ENCODE results near the gene RNF150.
"Not testable (repeated sequence)": the region's sequence is repeated elsewhere in the genome, so short reads cannot be mapped to it uniquely, and the experiment has no call there.

The RNF150 gene

GRCh38 chr4:141169391-141169790 is 36.1 kb upstream of the RNF150 start:
- ATAC-seq, result no peak
- TF ChIP-seq RARB (CRISPR knock-in tag; IDR thresholded peaks at IDR 0.05) (no peak), SNAI2 (CRISPR knock-in tag; IDR thresholded peaks at IDR 0.05) (no peak), TSHZ2 (CRISPR knock-in tag; IDR thresholded peaks at IDR 0.05) (no peak), ZFP30 (CRISPR knock-in tag; IDR thresholded peaks at IDR 0.05) (no peak), OSR1 (CRISPR knock-in tag; IDR thresholded peaks at IDR 0.05) (no peak), POU6F1 (CRISPR knock-in tag; IDR thresholded peaks at IDR 0.05; ENCODE audit: borderline replicate concordance, low read depth) (no peak), CSDC2 (CRISPR knock-in tag; IDR thresholded peaks at IDR 0.05) (no peak), PPARA (CRISPR knock-in tag; IDR thresholded peaks at IDR 0.05; ENCODE audit: borderline replicate concordance) (no peak), ZFP3 (CRISPR knock-in tag; IDR thresholded peaks at IDR 0.05) (no peak), ISL1 (CRISPR knock-in tag; IDR thresholded peaks at IDR 0.05) (no peak), ZNF8 (CRISPR knock-in tag; IDR thresholded peaks at IDR 0.05) (no peak), ESRRG (CRISPR knock-in tag; IDR thresholded peaks at IDR 0.05) (no peak), BACH2 (CRISPR knock-in tag; IDR thresholded peaks at IDR 0.05; ENCODE audit: borderline replicate concordance) (no peak), CREB5 (CRISPR knock-in tag; IDR thresholded peaks at IDR 0.05; ENCODE audit: low read depth) (no peak)

- not testable (repeated sequence) for ATAC-seq
Measured at GRCh38 chr4:141165001-141165400, 31.7 kb upstream of the RNF150 start.

GRCh38 chr4:141159027-141159426 is 25.8 kb upstream of the RNF150 start:
- ATAC-seq, result no peak
- no peak for TF ChIP-seq TOX (CRISPR knock-in tag; IDR thresholded peaks at IDR 0.05; ENCODE audit: borderline replicate concordance)
- no peak for TF ChIP-seq ESRRG (CRISPR knock-in tag; IDR thresholded peaks at IDR 0.05)
- no peak for TF ChIP-seq TCF4 (CRISPR knock-in tag; IDR thresholded peaks at IDR 0.05; ENCODE audit: borderline replicate concordance)
- TF ChIP-seq ISL1 (CRISPR knock-in tag; IDR thresholded peaks at IDR 0.05), result no peak
- TF ChIP-seq POU6F1 (CRISPR knock-in tag; IDR thresholded peaks at IDR 0.05; ENCODE audit: borderline replicate concordance, low read depth), result no peak
- no peak for TF ChIP-seq RARB (CRISPR knock-in tag; IDR thresholded peaks at IDR 0.05)
- no peak for TF ChIP-seq GLIS3 (CRISPR knock-in tag; IDR thresholded peaks at IDR 0.05)
- TF ChIP-seq ARNTL (CRISPR knock-in tag; IDR thresholded peaks at IDR 0.05; ENCODE audit: borderline replicate concordance, low read depth), result no peak

GRCh38 chr4:141158219-141158618 is 24.9 kb upstream of the RNF150 start:
- peak; percentile 61 for ATAC-seq
- TF ChIP-seq PPARA (CRISPR knock-in tag; IDR thresholded peaks at IDR 0.05; ENCODE audit: borderline replicate concordance), result no peak
- TF ChIP-seq GLIS3 (CRISPR knock-in tag; IDR thresholded peaks at IDR 0.05), result no peak
- no peak for TF ChIP-seq TSHZ2 (CRISPR knock-in tag; IDR thresholded peaks at IDR 0.05)
- no peak for TF ChIP-seq TOX (CRISPR knock-in tag; IDR thresholded peaks at IDR 0.05; ENCODE audit: borderline replicate concordance)
- TF ChIP-seq CSDC2 (CRISPR knock-in tag; IDR thresholded peaks at IDR 0.05), result no peak
- no peak for TF ChIP-seq ZNF8 (CRISPR knock-in tag; IDR thresholded peaks at IDR 0.05)
- TF ChIP-seq SNAI2 (CRISPR knock-in tag; IDR thresholded peaks at IDR 0.05), result no peak
- TF ChIP-seq ZNF565 (CRISPR knock-in tag; conservative IDR thresholded peaks at IDR 0.05; ENCODE audit: low read depth), result no peak
- no peak for TF ChIP-seq ESRRG (CRISPR knock-in tag; IDR thresholded peaks at IDR 0.05)
- TF ChIP-seq OSR1 (CRISPR knock-in tag; IDR thresholded peaks at IDR 0.05), result no peak
- no peak for TF ChIP-seq POU6F1 (CRISPR knock-in tag; IDR thresholded peaks at IDR 0.05; ENCODE audit: borderline replicate concordance, low read depth)
- TF ChIP-seq ZC3H10 (CRISPR knock-in tag; IDR thresholded peaks at IDR 0.05), result no peak
- TF ChIP-seq ZFP3 (CRISPR knock-in tag; IDR thresholded peaks at IDR 0.05), result no peak
- no peak for TF ChIP-seq CSRNP3 (CRISPR knock-in tag; IDR thresholded peaks at IDR 0.05)
- no peak for TF ChIP-seq ZNF70 (CRISPR knock-in tag; IDR thresholded peaks at IDR 0.05)

Measured in SK-N-SH treated with all-trans-retinoic acid at 6 μM for 48 hours (cell line).